ENCODE results near the gene OR51F1.
"Not testable (repeated sequence)": the region's sequence is repeated elsewhere in the genome, so short reads cannot be mapped to it uniquely, and the experiment has no call there.

The OR51F1 gene, protein sequence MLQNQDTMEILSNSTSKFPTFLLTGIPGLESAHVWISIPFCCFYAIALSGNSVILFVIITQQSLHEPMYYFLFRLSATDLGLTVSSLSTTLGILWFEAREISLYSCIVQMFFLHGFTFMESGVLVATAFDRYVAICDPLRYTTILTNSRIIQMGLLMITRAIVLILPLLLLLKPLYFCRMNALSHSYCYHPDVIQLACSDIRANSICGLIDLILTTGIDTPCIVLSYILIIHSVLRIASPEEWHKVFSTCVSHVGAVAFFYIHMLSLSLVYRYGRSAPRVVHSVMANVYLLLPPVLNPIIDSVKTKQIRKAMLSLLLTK

GRCh38 chr11:4769838-4770237 is at the start of gene OR51F1:
OR51F1 (minus strand) TSS chr11:4769938; CDS start chr11:4769938, 0 bp downstream.
- DNase-seq, result no peak

- no peak for DNase-seq
Measured at GRCh38 chr11:4809246-4809645, 39.5 kb upstream of the OR51F1 start.

- DNase-seq, result no peak
Measured at GRCh38 chr11:4808476-4808875, 38.7 kb upstream of the OR51F1 start.

- DNase-seq, result no peak
Measured at GRCh38 chr11:4804280-4804679, 34.5 kb upstream of the OR51F1 start, which contains the start of gene OR52R1. OR52R1 (minus strand) TSS chr11:4804380; CDS start chr11:4804380, 0 bp downstream.

GRCh38 chr11:4801316-4801715 is 31.6 kb upstream of the OR51F1 start:
- not testable (repeated sequence) for DNase-seq

DNA sequence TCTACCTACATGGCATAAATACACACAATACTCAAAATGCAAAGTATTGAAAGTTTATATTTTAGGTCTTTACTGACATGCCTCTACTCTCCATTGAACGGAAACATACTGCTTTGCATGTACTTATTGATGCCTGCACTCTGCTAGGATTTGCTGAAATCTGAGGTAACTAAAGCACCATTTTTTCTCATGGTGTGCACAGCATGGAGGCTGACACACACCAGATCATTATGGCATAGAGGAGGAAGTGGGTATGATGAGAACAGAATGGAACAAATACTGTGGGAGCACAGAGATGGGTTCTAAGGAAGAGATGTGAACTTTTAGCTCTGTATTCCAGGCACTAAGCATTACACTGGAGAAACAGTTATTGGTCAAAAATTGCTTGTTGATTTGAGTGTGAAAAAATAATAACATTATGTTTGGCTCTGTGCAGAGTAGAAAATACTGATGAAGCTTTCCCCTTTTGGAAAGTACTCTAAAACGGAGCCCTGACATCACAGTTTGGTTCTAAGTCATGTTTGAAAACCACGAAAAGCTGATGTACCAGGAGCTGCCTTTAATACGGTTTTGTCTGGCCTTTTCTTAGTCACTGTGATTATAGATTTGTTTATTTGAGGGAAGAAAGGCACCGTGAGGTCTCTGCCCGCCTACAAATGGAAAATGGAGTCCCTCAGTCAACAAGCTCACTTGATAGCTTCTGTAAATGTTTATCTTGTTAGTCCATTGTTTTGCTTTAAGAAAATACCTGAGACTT is 28.9 kb upstream of the OR51F1 start:
- no peak for DNase-seq

GRCh38 chr11:4797206-4797605 is 27.5 kb upstream of the OR51F1 start:
- no peak for DNase-seq

- no peak for DNase-seq
Measured at GRCh38 chr11:4782454-4782853, 12.7 kb upstream of the OR51F1 start.

DNA sequence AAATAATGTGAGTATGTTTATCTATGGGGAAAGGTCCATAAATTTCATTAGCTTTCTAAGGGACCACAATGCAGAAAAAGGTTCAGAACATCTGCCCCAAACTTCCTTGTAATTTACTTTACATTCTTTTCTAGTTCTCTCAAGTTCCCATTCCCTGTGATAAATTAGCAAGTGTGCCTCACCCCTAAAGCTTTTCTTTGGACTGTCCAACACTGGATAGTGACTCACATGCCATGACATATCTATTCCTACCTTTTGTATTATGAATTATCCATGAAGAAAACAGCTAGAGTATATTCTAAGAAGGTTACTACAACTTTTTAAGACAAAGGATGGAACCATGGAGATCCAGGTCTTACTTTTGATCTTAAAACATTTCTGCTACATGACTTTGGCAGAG is 1.6 kb downstream of the OR51F1 start:
- DNase-seq, result no peak

DNA sequence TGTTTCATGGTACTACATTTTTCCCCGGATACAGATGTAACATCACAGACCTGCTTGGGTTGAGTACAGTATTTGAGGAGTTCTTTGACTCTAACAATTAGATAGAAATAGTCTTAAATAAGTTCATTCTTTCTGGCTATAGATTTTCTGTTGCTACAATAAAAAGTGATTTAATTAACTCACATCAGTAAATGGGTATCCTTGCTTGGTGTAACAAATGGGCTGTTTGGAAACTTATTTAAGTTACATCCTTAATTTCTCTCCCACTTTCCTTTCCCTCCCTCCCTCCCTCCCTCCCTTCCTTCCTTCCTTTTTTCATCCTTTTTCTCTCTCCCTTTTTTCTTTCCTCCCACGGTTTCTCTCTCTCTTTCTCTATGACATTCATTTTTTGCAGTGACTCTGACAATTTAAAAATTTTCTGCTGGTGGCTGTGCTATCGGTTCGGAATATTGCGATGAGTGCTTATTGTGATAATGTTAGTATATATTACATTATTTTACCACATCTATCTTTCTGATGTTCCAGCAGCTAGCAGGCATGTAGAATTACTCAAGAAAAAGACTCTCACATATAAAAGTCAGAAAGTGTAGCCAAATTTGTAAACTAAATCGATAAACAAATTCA is 3.2 kb downstream of the OR51F1 start:
- no peak for DNase-seq

GRCh38 chr11:4763096-4763495 is 6.6 kb downstream of the OR51F1 start:
- DNase-seq, result no peak

GRCh38 chr11:4751201-4751600 is 18.5 kb downstream of the OR51F1 start:
- DNase-seq, result no peak

DNA sequence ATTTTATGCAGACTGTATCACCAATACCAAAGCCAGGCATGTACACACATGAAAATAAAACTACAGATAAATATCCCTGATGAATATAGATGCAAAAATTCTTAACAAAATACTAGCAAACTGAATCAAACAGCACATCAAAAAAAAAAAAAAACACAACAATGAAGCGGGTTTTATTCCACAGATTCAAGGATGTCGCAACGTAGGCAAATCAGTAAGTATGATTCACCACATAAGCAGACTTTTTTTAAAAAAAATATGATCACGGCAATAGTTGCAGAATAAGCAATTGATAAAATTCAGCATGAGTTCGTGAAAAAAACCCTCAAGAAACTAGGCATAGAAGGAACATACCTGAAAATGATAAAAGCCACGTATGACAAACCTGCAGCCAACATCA is 21.3 kb downstream of the OR51F1 start:
- DNase-seq, result no peak

DNA sequence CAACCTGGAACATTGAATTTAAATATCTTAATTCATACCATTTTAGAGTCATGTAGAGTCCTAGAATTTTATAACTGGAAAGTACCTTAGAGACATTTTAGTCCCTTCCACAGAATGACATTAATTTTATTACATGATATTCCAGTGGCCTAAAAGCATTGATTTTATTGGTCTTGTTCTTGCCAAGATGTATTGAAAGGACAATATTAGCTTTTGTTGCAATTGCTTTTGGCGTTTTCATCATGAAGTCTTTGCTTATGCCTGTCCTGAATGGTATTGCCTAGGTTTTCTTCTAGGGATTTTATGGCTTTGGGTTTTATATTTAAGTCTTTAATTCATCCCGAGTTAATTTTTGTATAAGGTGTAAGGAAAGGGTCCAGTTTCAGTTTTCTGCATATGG is 29.0 kb downstream of the OR51F1 start:
- DNase-seq, result no peak

- no peak for DNase-seq
Measured at GRCh38 chr11:4727171-4727570, 42.6 kb downstream of the OR51F1 start.

GRCh38 chr11:4722616-4723534 is 46.9 kb downstream of the OR51F1 start:
- DNase-seq, result not testable (repeated sequence)
